Neural progenitor cell (in vitro differentiated cells): Measurements from ENCODE around the gene RNPEPL1. TPM values are rescaled to one million over a fixed set of nuclear protein-coding genes. Genes with fewer than 3 reads are reported as not detected.

Experiments used
- DNase-seq: peaks from one replicate; pipeline ENCODE4 v3.0.0-alpha.2; 2016; ENCODE audit warnings: low spot score
- H2AFZ ChIP-seq: fragments of 200-600 bp; sonication (generic); replicated peaks from 2 replicates; pipeline ENCODE4 v1.6.1; 2016; ENCODE audit warnings: antibody characterized with exemption
- H3F3A ChIP-seq: fragments of 200-600 bp; sonication (generic); 2 replicates; pipeline ENCODE4 v1.6.1; 2016; ENCODE audit warnings: antibody characterized with exemption, low read depth
- H3K27ac ChIP-seq: fragments of 200-600 bp; sonication (generic); 2 replicates; pipeline ENCODE4 v1.5.1; 2016; ENCODE audit warnings: mild to moderate bottlenecking
- H3K27me3 ChIP-seq: fragments of 200-600 bp; sonication (generic); 2 replicates; pipeline ENCODE4 v1.6.1; 2016; ENCODE audit warnings: mild to moderate bottlenecking, moderate library complexity
- H3K36me3 ChIP-seq: fragments of 200-600 bp; sonication (generic); 2 replicates; pipeline ENCODE4 v1.5.1; 2016
- H3K4me1 ChIP-seq: fragments of 200-600 bp; sonication (generic); 2 replicates; pipeline ENCODE4 v1.6.1; 2016; ENCODE audit warnings: mixed run types
- H3K4me2 ChIP-seq: fragments of 200-600 bp; sonication (generic); 2 replicates; pipeline ENCODE4 v1.6.1; 2016
- H3K4me3 ChIP-seq: fragments of 200-600 bp; sonication (generic); 2 replicates; pipeline ENCODE4 v1.5.1; 2016
- H3K79me2 ChIP-seq: fragments of 200-600 bp; sonication (generic); 2 replicates; pipeline ENCODE4 v1.6.1; 2016; ENCODE audit warnings: low read depth
- H3K9ac ChIP-seq: fragments of 200-600 bp; sonication (generic); 2 replicates; pipeline ENCODE4 v1.6.1; 2016
- H3K9me3 ChIP-seq: fragments of 200-600 bp; sonication (generic); 2 replicates; pipeline ENCODE4 v1.5.1; 2016; ENCODE audit warnings: low read depth
- H4K20me1 ChIP-seq: fragments of 200-600 bp; sonication (generic); 2 replicates; pipeline ENCODE4 v1.6.1; 2016; ENCODE audit warnings: low read depth
- H3K27ac Mint-ChIP-seq: 3 replicates; pipeline ENCODE4 v1.8.0; 2021; ENCODE audit warnings: mixed read lengths
- H3K27me3 Mint-ChIP-seq: 2 replicates; pipeline ENCODE4 v1.8.0; 2022; ENCODE audit warnings: low read depth, mild to moderate bottlenecking, inconsistent platforms, moderate library complexity, mixed read lengths; ENCODE audit not compliant: insufficient read depth
- H3K36me3 Mint-ChIP-seq: 3 replicates; pipeline ENCODE4 v1.8.0; 2021; ENCODE audit warnings: mixed read lengths
- H3K4me1 Mint-ChIP-seq: 3 replicates; pipeline ENCODE4 v1.8.0; 2021; ENCODE audit warnings: mixed read lengths
- H3K4me3 Mint-ChIP-seq: 3 replicates; pipeline ENCODE4 v1.8.0; 2021; ENCODE audit warnings: mild to moderate bottlenecking, moderate library complexity, mixed read lengths
- H3K9me3 Mint-ChIP-seq: 3 replicates; pipeline ENCODE4 v1.8.0; 2020; ENCODE audit warnings: mixed read lengths
- EZH2 ChIP-seq: fragments of 200-600 bp; sonication (generic); IDR thresholded peaks from 2 replicates; pipeline ENCODE4 v1.6.1; 2017; ENCODE audit warnings: antibody characterized with exemption, mild to moderate bottlenecking, moderate library complexity
- EZH2phosphoT487 ChIP-seq: fragments of 200-600 bp; sonication (generic); IDR thresholded peaks from 2 replicates; pipeline ENCODE4 v1.6.1; 2017; ENCODE audit warnings: antibody characterized with exemption
- total RNA-seq: library from RNA; depleted of rRNA; stranded (reverse); fragments of >200 nt; gene quantifications from 2 replicates; pipeline ENCODE4 v1.2.3, GENCODE V29; 2015; ENCODE audit warnings: low replicate concordance
- TF ChIP-seq, protein P1 (sequence below): fragments of 200-600 bp; sonication (generic); IDR thresholded peaks from 2 replicates; pipeline ENCODE4 v1.5.1; 2017; ENCODE audit warnings: antibody characterized with exemption, mild to moderate bottlenecking

Gene RNPEPL1
- total RNA-seq, 1 donor from 2014 or later, result 2.7 TPM

DNA sequence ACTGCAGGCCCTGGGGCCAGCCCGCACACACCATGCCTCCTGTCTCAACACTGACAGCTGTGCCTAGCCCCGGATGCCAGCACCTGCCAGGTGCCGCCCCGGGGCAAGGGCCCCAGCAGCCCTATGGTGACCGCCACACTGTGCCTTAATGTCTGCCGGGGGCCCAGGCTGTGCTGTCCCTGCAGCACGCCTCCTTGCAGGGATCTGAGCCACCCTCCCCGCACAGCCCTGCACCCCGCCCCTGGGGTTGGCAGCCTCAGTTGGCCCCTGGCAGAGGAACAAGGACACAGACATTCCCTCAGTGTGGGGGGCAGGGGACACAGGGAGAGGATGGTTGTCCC is 9.8 kb downstream of the RNPEPL1 start:
- no peaks in the 10 kb centered on the region for H3K36me3 ChIP-seq
- no peak for DNase-seq
- H3K4me1 ChIP-seq, result no peaks in the 10 kb centered on the region
- H3K4me3 Mint-ChIP-seq, result no peak overlapping the region
- H3K4me2 ChIP-seq, result no peak overlapping the region
- peaks cover 12% of the 10 kb centered on the region for H3K4me1 Mint-ChIP-seq
- H4K20me1 ChIP-seq, result peaks cover 40% of the 10 kb centered on the region
- no peak overlapping the region for H3K27ac ChIP-seq
- no peak overlapping the region for H2AFZ ChIP-seq
- H3K79me2 ChIP-seq, result peaks cover 18% of the 10 kb centered on the region
- H3K27me3 ChIP-seq, result no peaks in the 10 kb centered on the region
- H3K9ac ChIP-seq, result no peak overlapping the region
- no peak overlapping the region for H3K27ac Mint-ChIP-seq
- no peak overlapping the region for H3K4me3 ChIP-seq
- H3F3A ChIP-seq, result no peaks in the 10 kb centered on the region
- no peaks in the 10 kb centered on the region for H3K9me3 Mint-ChIP-seq
- H3K27me3 Mint-ChIP-seq, result no peaks in the 10 kb centered on the region
- TF ChIP-seq EZH2 (no peak), EZH2phosphoT487 (no peak)
- TF ChIP-seq, protein P1, sequence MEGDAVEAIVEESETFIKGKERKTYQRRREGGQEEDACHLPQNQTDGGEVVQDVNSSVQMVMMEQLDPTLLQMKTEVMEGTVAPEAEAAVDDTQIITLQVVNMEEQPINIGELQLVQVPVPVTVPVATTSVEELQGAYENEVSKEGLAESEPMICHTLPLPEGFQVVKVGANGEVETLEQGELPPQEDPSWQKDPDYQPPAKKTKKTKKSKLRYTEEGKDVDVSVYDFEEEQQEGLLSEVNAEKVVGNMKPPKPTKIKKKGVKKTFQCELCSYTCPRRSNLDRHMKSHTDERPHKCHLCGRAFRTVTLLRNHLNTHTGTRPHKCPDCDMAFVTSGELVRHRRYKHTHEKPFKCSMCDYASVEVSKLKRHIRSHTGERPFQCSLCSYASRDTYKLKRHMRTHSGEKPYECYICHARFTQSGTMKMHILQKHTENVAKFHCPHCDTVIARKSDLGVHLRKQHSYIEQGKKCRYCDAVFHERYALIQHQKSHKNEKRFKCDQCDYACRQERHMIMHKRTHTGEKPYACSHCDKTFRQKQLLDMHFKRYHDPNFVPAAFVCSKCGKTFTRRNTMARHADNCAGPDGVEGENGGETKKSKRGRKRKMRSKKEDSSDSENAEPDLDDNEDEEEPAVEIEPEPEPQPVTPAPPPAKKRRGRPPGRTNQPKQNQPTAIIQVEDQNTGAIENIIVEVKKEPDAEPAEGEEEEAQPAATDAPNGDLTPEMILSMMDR, result no peak
- peaks cover 4% of the 10 kb centered on the region for H3K36me3 Mint-ChIP-seq
- H3K9me3 ChIP-seq, result no peaks in the 10 kb centered on the region

DNA sequence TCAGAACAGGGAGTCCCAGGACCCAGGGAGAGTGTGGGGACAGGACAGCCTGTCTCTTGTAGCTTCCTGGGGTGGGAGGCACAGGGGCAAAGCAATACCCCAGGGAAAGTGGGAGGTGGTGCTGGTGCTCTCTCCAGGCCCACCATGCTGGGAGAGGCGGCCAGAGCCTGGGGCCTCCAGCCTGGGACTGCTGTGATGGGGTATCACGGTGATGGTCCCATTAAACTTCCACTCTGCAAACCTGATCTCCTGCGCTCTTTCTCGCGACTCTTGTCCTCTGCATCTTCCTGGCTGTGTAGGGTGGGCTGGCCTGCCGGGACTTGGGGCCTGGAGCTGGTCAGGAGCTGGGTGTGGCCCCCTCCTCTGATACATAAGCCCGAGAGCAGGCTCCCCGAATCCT is 10.2 kb downstream of the RNPEPL1 start:
- Mint-ChIP-seq H3K27ac (no peak overlapping the region), H3K4me1 (peaks cover 12% of the 10 kb centered on the region), H3K4me3 (no peak overlapping the region), H3K27me3 (no peaks in the 10 kb centered on the region), H3K9me3 (no peaks in the 10 kb centered on the region), H3K36me3 (peaks cover 4% of the 10 kb centered on the region)
- no peak for TF ChIP-seq EZH2phosphoT487
- no peak for TF ChIP-seq EZH2
- TF ChIP-seq, protein P1, result no peak
- Histone ChIP-seq H3K36me3 (no peaks in the 10 kb centered on the region), H3K4me1 (no peaks in the 10 kb centered on the region), H2AFZ (no peak overlapping the region), H3F3A (no peaks in the 10 kb centered on the region), H3K79me2 (peaks cover 22% of the 10 kb centered on the region), H3K27ac (no peak overlapping the region), H3K9ac (no peak overlapping the region), H3K4me2 (no peak overlapping the region), H3K27me3 (no peaks in the 10 kb centered on the region), H4K20me1 (peaks cover 40% of the 10 kb centered on the region), H3K4me3 (no peak overlapping the region), H3K9me3 (no peaks in the 10 kb centered on the region)
- no peak for DNase-seq

DNA sequence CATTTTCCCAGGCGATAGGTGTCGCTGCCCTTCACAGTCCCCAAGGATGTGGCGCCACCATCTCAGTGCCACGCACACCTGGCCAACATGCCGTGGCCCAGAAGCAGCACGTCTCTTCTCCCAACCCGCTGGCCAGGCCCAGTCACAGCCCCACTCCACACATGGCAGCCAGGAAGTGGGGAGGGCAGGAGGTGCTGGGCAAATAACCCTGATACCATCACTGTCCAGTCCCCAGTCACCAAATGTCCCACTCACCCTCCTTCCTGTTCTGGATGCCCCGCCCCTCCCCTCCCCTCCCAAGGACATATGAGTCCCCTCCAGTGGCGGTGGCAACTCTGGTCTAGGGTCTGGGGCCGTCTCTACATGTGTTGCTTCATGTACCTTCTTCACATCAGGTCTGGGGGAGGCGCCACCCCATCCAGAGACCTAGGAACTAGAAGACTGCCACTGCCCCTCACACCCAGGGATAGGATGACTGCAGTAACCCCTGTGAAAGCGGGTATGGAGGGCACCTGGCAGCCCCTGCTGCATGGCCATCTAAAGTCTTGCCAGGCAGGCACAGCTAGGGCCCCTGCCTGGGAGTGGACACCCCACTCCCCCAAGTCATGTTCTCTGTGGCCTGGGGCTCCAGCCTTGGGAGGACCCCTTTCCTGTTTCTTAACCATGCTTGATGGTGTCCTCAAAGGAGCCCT is 10.9 kb downstream of the RNPEPL1 start:
- Histone ChIP-seq H3K9ac (no peak overlapping the region), H2AFZ (no peak overlapping the region), H3F3A (no peaks in the 10 kb centered on the region), H3K9me3 (no peaks in the 10 kb centered on the region), H3K4me3 (no peak overlapping the region), H4K20me1 (peaks cover 40% of the 10 kb centered on the region), H3K27me3 (no peaks in the 10 kb centered on the region), H3K4me1 (no peaks in the 10 kb centered on the region), H3K36me3 (no peaks in the 10 kb centered on the region), H3K4me2 (no peak overlapping the region), H3K27ac (no peak overlapping the region), H3K79me2 (peaks cover 30% of the 10 kb centered on the region)
- TF ChIP-seq, protein P1, result no peak
- TF ChIP-seq EZH2phosphoT487 (no peak), EZH2 (no peak)
- no peaks in the 10 kb centered on the region for H3K9me3 Mint-ChIP-seq
- DNase-seq, result no peak
- H3K4me3 Mint-ChIP-seq, result no peak overlapping the region
- H3K27me3 Mint-ChIP-seq, result no peaks in the 10 kb centered on the region
- H3K36me3 Mint-ChIP-seq, result peaks cover 4% of the 10 kb centered on the region
- H3K4me1 Mint-ChIP-seq, result peaks cover 12% of the 10 kb centered on the region
- H3K27ac Mint-ChIP-seq, result no peak overlapping the region
